ENCODE data around the gene CEP97.

The CEP97 gene

DNA sequence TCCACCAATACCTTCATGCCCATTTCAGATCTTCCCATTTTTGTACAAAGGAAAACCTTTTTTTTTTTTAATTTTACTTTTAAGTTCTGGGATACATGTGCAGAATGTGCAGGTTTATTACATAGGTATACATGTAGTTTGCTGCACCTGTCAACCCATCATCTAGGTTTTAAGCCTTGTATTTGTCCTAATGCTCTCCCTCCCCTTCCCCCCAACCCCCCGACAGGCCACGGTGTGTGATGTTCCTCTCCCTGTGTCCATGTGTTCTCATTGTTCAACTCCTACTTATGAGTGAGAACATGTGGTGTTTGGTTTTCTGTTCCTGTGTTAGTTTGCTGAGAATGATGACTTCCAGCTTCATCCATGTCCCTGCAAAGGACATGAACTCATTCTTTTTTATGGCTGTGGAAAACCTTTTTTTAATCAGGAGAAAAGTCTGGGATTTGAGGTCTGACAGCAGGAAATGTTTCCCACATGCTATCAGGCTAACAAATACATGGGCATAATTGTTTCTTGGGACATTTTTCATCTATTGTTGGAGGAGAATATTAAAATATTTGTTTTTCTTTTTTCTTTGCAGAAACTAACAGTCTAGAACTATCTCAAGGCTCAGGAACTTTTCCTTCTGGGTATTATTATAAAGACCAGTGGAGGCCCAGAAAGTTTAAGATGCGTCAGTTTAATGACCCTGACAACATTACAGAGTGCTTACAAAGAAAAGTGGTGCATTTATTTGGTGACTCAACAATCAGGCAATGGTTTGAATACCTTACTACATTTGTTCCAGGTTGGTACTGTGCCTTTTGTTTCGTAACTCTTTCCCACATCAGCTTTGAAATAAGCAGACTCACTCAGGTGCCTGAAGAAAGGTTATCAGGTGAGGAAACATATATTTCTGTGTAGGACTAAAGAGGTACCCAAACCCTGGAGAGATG, 92.1 kb downstream of the CEP97 start:
- no peak for DNase-seq

DNA sequence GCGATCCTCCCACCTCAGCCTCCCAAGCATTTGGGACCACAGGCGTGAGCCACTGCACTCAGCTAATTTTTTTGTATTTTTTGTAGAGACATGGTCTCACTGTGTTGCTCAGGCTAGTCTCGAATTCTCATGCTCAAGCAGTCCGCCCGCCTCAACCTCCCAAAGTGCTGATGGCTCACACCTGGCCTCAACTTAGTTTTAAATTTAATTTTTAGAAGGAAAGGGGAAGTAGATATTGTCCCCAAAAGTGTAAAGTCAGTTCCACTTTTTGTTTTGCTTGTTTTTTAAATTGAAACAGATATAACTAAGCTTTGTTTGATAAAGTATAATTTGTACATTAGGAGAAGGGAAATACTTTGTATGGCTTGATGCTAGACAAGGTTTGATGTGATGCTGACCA, 93.6 kb downstream of the CEP97 start:
- DNase-seq: no peak

DNA sequence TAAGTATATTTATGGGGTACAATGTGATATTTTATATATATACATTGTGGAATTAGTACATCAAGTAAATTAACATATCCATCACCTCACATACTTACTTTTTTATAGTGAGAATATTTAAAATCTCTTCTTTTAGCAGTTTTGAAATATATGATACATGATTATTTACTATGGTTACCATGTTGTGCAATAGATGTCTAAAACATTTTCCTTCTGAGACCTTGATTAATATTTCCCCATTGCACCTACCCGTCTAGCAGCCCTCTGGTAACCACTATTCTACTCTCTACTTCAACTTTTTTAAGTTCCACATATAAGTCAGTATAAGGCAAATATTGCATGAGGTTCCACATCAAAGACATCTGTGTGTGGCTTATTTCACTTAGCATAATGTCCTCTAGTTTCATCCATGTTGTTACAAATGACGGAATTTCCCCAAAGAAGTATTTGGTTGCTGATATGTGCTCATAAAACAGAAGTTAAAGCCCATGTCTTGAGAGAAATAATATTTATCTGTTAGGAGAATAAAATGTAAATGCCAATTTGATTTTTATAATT, 95.3 kb downstream of the CEP97 start:
- no peak for DNase-seq
